Measurements from ENCODE around the gene TRPM8.
A peak's percentile ranks its signal among the peaks of the same experiment; 100 is the strongest.
"Not testable (repeated sequence)": the region's sequence is repeated elsewhere in the genome, so short reads cannot be mapped to it uniquely, and the experiment has no call there.

Gene TRPM8

GRCh38 chr2:233938676-233939370, 21.6 kb downstream of the TRPM8 start:
- no peak for DNase-seq

- DNase-seq: no peak
These were observed 23.5 kb downstream of the TRPM8 start for GRCh38 chr2:233940376-233941276.

- DNase-seq: no peak
These were observed 25.6 kb downstream of the TRPM8 start for GRCh38 chr2:233942731-233943130.

- DNase-seq: no peak
These were observed 27.1 kb downstream of the TRPM8 start for GRCh38 chr2:233944269-233944668.

- no peak for DNase-seq
These were observed 27.5 kb downstream of the TRPM8 start for GRCh38 chr2:233944722-233945121.

GRCh38 chr2:233945146-233945545, 28.0 kb downstream of the TRPM8 start:
- no peak for DNase-seq

GRCh38 chr2:233950078-233950825, 33.1 kb downstream of the TRPM8 start:
- no peak for DNase-seq

GRCh38 chr2:233952335-233952734, 35.2 kb downstream of the TRPM8 start:
- DNase-seq: no peak

- DNase-seq: no peak
These were observed 36.1 kb downstream of the TRPM8 start for GRCh38 chr2:233953087-233953801.

GRCh38 chr2:233960203-233960602, 43.0 kb downstream of the TRPM8 start:
- no peak for DNase-seq

- no peak for DNase-seq
These were observed 44.7 kb downstream of the TRPM8 start for GRCh38 chr2:233961905-233962304.

GRCh38 chr2:233964581-233964980, 47.4 kb downstream of the TRPM8 start:
- DNase-seq: no peak

- DNase-seq: no peak
These were observed 47.9 kb downstream of the TRPM8 start for GRCh38 chr2:233965032-233965603.

GRCh38 chr2:233965646-233966045, 48.5 kb downstream of the TRPM8 start:
- not testable (repeated sequence) for DNase-seq

- peak in 1 of 2 donors; percentile 11 for DNase-seq
These were observed 49.2 kb downstream of the TRPM8 start for GRCh38 chr2:233966388-233966787.

- no peak for DNase-seq
These were observed 50.0 kb downstream of the TRPM8 start for GRCh38 chr2:233967164-233967563.

- no peak for DNase-seq
These were observed 51.4 kb downstream of the TRPM8 start for GRCh38 chr2:233968556-233968955.

- DNase-seq: not testable (repeated sequence)
These were observed 55.3 kb downstream of the TRPM8 start for GRCh38 chr2:233972460-233972859.

- no peak for DNase-seq
These were observed 55.9 kb downstream of the TRPM8 start for GRCh38 chr2:233972941-233973575.

GRCh38 chr2:233973786-233974185, 56.6 kb downstream of the TRPM8 start:
- no peak for DNase-seq

GRCh38 chr2:233974530-233975071, 57.4 kb downstream of the TRPM8 start:
- DNase-seq: peak in 1 of 2 donors; percentile 0

Measured in hippocampal formation (tissue), 2 donors.